Neuron (in vitro differentiated cells): ENCODE results near the gene CDV3.
"Not testable (repeated sequence)": the region's sequence is repeated elsewhere in the genome, so short reads cannot be mapped to it uniquely, and the experiment has no call there.

Source experiments
- H2AFZ ChIP-seq: one replicate; pipeline ENCODE4 v1.6.1; 2013; ENCODE audit warnings: low read depth, mild to moderate bottlenecking, inconsistent platforms, low read length, moderate library complexity
- H3K27me3 ChIP-seq: one replicate; pipeline ENCODE4 v1.6.1; 2013; ENCODE audit warnings: low read length; ENCODE audit not compliant: insufficient read depth
- H3K36me3 ChIP-seq: one replicate; pipeline ENCODE4 v1.6.1; 2013; ENCODE audit warnings: low read length; ENCODE audit not compliant: insufficient read depth
- H3K4me1 ChIP-seq: one replicate; pipeline ENCODE4 v1.6.1; 2013; ENCODE audit warnings: low read length; ENCODE audit not compliant: insufficient read depth
- H3K4me3 ChIP-seq: 2 replicates; pipeline ENCODE4 v1.5.1; 2013; ENCODE audit warnings: mild to moderate bottlenecking, low read length, moderate library complexity
- H3K9me3 ChIP-seq: one replicate; pipeline ENCODE4 v1.6.1; 2013; ENCODE audit warnings: low read length

CDV3 gene

DNA sequence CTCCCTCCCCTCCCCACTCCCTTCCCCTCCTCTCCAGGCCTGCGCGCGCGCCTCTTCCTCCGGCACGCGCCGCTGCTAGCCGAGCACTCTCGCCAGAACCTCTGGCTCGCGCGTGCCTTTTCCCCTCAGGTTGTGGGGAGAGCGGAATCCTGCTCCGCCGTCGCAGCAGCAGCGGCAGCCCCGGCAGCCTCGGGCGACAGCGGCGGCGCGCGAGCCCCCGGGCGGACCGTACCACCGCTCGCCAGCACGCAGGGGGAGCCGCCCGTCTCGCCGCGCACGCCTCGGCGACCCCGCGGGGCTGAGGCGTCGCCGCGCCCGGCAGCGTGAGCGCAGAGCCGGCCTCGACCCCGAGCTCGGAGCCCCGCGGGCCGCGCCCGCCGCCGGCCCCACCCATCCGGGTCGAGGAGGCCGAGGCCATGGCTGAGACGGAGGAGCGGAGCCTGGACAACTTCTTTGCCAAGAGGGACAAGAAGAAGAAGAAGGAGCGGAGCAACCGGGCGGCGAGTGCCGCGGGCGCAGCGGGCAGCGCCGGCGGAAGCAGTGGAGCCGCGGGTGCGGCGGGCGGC is at the start of gene CDV3:
CDV3 (plus strand) TSS at position 58 of the 566 bp plus-strand sequence; CDS start at position 417, 359 bp downstream.
- Histone ChIP-seq H2AFZ (peak within 1 kb of the TSS; percentile 56), H3K9me3 (no peaks in the 10 kb centered on the region), H3K36me3 (peaks cover 25% of the 10 kb centered on the region), H3K4me1 (peaks cover 21% of the 10 kb centered on the region), H3K27me3 (no peaks in the 10 kb centered on the region), H3K4me3 (peak within 1 kb of the TSS; percentile 82)

DNA sequence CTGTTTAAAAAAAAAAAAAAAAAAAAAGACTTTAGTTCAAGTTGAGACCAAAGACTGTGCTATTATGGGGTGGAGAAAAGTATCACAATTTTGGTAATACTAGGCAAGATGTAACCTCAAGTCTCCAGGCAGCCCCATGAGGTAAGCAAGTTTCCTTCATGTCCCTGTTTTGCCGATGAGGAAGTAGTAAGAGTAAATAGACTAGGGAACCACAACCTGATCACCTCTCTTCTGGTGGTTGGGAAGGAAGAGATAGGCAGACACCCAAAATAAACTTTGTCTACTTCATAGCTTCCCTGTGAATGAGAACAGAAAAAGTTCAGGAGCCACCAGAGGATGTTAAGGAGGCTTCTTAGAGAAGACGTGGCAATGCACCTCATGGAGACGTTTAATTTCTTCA is 49.7 kb upstream of the CDV3 start:
- H2AFZ ChIP-seq, H3K27me3 ChIP-seq, H3K36me3 ChIP-seq, H3K4me1 ChIP-seq, H3K9me3 ChIP-seq, H3K4me3 ChIP-seq: not testable (repeated sequence)

DNA sequence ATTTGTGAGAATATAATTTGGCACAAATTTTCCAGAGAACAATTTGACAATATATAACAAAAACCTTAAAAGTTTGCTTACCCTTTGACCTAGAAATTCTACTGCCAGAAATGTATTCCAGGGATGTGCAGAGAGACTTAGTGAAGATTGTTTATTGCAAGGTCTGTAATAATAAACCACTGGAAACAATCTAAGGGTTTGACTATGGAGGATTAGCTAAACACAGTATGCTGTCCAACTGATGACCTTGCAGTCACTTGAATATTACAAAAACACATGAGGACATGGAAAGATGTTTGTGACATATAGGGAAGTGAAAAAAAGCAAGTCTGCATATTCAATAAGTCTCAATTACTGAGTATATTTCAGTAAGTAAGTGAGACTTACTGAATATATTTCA is 48.1 kb upstream of the CDV3 start:
- H2AFZ ChIP-seq = no peak overlapping the region
- H3K36me3 ChIP-seq = no peaks in the 10 kb centered on the region

DNA sequence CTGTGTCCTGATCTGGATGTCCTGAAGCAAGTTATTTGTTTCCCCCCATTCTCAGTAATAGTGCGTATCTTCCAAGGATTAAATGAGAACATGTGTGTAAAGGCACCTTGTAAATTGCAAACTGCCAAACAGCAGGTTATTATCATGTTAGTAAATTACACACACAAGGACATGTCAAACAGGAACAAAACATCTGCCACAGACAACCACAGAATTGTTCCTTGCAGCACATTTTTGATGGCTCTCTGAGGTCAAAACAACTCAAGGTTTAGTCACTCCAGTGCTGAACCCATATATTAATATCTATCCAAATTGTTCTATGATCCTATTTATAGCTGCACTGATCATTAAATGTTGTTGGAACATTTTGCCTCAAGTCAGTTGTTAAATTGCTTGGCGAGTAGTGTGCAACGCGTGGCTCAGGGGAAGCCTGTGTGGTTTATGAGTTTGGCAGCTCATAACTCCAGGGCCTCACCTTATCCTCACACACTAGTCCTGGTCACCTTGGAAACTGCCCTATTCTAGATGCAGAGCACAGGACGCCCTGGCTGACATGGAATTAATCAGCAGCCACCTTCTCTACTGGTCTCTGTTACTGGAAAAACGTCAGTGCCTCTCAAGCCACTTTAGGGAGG is 46.3 kb upstream of the CDV3 start:
- Histone ChIP-seq H3K27me3 (no peaks in the 10 kb centered on the region), H2AFZ (no peak overlapping the region), H3K36me3 (no peaks in the 10 kb centered on the region), H3K9me3 (no peaks in the 10 kb centered on the region), H3K4me1 (no peaks in the 10 kb centered on the region), H3K4me3 (no peak overlapping the region)

More for the DNA sequence above, 48.1 kb upstream of the CDV3 start:
- Histone ChIP-seq H3K27me3 (no peaks in the 10 kb centered on the region), H3K4me1 (no peaks in the 10 kb centered on the region), H3K4me3 (no peak overlapping the region), H3K9me3 (no peaks in the 10 kb centered on the region)

DNA sequence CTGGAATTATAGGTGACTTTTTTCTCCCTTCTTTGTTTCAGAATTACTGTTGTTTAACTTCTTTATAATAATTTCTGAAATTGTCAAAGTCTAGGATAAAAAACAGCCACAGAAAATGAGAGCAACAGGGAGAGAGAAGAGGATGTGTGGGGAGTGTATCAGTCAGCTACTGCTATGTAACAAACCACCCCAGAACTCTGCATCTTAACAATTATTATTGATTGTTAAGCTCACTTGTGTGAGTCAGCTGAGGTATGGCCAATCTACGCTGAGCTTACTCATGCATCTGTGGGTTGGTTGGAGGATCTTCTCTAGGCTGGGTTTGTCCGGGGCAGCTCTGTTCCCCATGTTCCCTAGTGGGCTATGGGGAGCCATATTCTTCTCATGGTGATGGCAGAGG is 43.7 kb upstream of the CDV3 start:
- no peaks in the 10 kb centered on the region for H3K9me3 ChIP-seq
- no peaks in the 10 kb centered on the region for H3K27me3 ChIP-seq
- H3K4me3 ChIP-seq = no peak overlapping the region
- H3K4me1 ChIP-seq = no peaks in the 10 kb centered on the region
- H2AFZ ChIP-seq = no peak overlapping the region
- H3K36me3 ChIP-seq = no peaks in the 10 kb centered on the region

DNA sequence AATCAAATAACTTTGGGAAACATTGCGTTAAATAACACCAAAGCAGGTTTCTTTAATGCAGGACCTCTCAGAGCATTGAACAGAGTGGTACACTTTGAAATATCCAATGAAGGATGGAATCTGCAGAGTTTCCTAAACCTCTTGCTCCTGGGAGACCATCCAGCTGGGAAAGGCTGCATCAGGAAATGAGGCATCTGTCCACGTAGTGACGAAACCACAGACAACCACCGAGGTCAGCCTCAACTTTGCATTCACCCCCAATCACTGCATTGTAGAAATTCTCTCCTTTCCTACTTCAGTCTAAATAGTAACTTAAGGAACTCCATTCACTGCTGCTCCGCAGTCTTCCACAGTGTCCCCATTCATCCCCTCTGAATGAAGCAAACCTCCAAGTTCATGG is 41.5 kb upstream of the CDV3 start:
- Histone ChIP-seq H3K4me3 (no peak overlapping the region), H3K9me3 (no peaks in the 10 kb centered on the region), H3K4me1 (no peaks in the 10 kb centered on the region), H3K36me3 (no peaks in the 10 kb centered on the region), H2AFZ (no peak overlapping the region), H3K27me3 (no peaks in the 10 kb centered on the region)

GRCh38 chr3:133532951-133533350 is 40.5 kb upstream of the CDV3 start:
- H3K36me3 ChIP-seq = no peaks in the 10 kb centered on the region
- no peak overlapping the region for H3K4me3 ChIP-seq
- H2AFZ ChIP-seq = no peak overlapping the region
- H3K9me3 ChIP-seq = no peaks in the 10 kb centered on the region
- no peaks in the 10 kb centered on the region for H3K4me1 ChIP-seq
- no peaks in the 10 kb centered on the region for H3K27me3 ChIP-seq

DNA sequence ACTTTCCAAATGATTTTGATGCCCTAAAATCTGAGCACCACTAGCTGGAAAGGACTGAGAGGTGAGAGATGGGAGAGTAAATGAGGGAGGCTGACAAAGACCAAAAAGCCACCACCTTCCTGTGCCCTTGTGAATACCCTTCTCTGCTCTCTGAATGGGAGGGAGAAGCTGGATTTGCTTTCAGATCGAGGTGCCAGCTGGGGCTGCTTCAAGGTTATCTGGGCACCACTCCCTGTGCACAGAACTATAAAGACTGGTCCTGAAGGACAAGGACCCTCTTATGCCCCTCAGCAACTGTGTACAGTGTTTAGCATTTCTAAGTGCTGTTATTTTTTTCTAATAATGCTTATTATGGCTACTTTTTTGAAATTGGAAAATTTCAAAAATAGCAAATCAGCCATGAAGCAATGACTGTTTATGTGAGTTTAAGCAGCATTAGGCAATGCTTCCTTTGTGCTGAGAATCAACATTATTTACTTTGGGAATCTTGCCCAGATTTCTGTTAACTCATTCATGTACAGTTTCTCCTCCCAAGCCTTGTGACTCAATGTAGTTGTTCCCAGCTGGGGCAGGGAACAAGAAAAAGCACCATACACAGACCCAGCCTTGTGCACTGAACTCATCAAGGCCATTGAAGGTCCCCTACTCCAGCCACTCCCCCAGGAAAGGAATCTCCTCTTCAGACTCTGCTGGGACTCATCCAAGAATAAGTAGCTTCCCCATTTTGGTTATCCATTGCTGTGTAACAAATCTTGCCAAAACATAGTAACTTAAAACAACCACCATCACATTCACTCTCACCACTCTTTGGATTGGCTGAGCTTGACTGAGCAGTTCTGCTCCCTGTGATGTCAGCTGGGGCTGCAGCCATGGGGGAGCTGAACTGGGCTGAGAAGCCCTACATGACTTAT is 37.3 kb upstream of the CDV3 start:
- H2AFZ ChIP-seq = no peak overlapping the region
- H3K9me3 ChIP-seq = no peaks in the 10 kb centered on the region
- H3K36me3 ChIP-seq = no peaks in the 10 kb centered on the region
- no peak overlapping the region for H3K4me3 ChIP-seq
- no peaks in the 10 kb centered on the region for H3K27me3 ChIP-seq
- H3K4me1 ChIP-seq = no peaks in the 10 kb centered on the region

- not testable (repeated sequence) for H3K4me3 ChIP-seq, H2AFZ ChIP-seq, H3K27me3 ChIP-seq, H3K36me3 ChIP-seq, H3K4me1 ChIP-seq, H3K9me3 ChIP-seq
Measured at GRCh38 chr3:133537131-133537530, 36.4 kb upstream of the CDV3 start.

- no peaks in the 10 kb centered on the region for H3K4me1 ChIP-seq
- H2AFZ ChIP-seq = no peak overlapping the region
- no peak overlapping the region for H3K4me3 ChIP-seq
- H3K27me3 ChIP-seq = no peaks in the 10 kb centered on the region
- no peaks in the 10 kb centered on the region for H3K9me3 ChIP-seq
- no peaks in the 10 kb centered on the region for H3K36me3 ChIP-seq
Measured at GRCh38 chr3:133538154-133538553, 35.3 kb upstream of the CDV3 start.

DNA sequence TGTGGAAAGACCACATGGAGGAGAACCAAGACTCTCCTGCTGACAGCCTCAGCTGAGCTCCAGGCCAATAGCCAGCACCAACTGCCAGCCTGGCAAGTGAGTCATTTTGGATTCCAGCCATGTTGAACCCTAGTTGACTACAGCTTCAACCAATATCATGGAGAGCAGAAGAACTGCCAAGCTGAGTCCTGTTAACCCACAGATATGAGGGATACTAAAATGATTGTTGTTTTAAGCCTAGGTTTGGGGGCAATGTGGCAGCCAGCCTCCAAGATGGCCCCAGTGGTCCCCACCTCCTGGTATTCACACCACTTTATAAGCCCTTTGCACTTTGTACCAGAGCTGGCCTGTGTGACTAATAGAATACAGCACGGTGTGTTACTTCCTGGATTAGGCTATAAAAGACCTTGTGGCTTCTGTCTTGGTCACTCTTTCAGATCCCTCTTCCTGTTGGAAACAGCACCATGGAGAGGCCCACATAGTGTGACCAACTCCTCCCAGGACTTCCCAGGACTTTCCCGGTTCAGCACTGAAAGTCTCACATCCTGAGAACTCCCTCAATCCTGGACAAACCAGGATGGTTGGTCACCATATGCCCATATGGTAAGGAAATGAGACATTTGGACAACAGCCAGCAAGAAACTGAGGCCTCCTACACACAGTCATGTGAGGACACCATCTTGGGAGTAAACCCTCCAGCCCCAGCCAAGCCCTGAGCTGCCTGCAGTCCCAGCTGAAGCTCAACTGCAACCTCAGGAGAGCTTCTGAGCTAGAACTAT is 32.4 kb upstream of the CDV3 start:
- H3K36me3 ChIP-seq = no peaks in the 10 kb centered on the region
- H3K9me3 ChIP-seq = no peaks in the 10 kb centered on the region
- no peaks in the 10 kb centered on the region for H3K4me1 ChIP-seq
- no peaks in the 10 kb centered on the region for H3K27me3 ChIP-seq
- H2AFZ ChIP-seq = no peak overlapping the region
- no peak overlapping the region for H3K4me3 ChIP-seq

DNA sequence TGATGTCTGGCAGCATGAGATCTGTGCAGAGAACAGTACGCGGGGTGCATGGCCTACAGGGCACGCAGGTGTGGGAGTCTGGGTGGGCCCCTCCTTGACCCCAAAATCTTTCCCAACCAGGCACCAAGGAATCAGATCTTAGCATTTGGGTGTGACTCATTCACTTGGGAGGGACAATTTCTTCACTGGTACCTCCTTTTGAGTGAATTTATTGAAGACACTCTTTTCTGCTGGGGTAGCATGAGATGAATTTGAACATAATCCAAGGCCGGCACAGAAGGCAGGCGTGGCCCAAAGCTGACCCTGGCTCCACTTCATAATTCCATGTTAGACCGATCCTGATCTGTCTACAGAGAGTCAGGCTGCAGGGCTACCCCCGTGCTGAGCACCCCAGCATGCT is 30.6 kb upstream of the CDV3 start:
- H3K36me3 ChIP-seq = no peaks in the 10 kb centered on the region

DNA sequence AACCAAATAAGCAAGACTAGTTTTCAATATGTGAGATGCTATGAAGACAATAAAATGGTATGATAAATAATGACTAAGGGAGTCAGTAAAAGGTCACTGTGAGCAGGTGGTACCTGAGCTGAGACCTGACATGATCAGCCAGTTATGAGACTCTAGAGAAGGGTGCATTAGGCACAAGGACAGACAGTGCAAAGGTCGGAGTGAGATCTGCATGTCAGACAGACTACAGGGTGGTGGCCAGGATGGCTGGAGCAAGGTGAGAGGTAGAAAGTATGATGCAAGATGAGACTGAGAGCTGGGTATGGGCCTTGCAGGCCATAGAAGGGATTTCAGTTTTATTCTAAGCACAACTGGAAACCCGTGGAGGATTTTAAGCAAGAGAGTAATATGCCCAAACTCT is 28.5 kb upstream of the CDV3 start:
- not testable (repeated sequence) for H3K36me3 ChIP-seq, H3K4me1 ChIP-seq, H2AFZ ChIP-seq, H3K4me3 ChIP-seq, H3K27me3 ChIP-seq, H3K9me3 ChIP-seq

More for the DNA sequence above, 30.6 kb upstream of the CDV3 start:
- no peaks in the 10 kb centered on the region for H3K4me1 ChIP-seq
- H2AFZ ChIP-seq = no peak overlapping the region
- no peaks in the 10 kb centered on the region for H3K27me3 ChIP-seq
- H3K4me3 ChIP-seq = no peak overlapping the region
- no peaks in the 10 kb centered on the region for H3K9me3 ChIP-seq
